Measurements from ENCODE around the gene TXK.
A peak's percentile ranks its signal among the peaks of the same experiment; 100 is the strongest.

The TXK gene

GRCh38 chr4:48137846-48138245 is 3.8 kb upstream of the TXK start:
- no peak for DNase-seq (ENCODE audit: low read depth in 2 of 2)

GRCh38 chr4:48133669-48134068 is 381 bp downstream of the TXK start:
- no peak for DNase-seq (ENCODE audit: low read depth in 2 of 2)

- no peak for DNase-seq (ENCODE audit: low read depth in 2 of 2)
Observed at GRCh38 chr4:48131736-48132135, 2.3 kb downstream of the TXK start.

GRCh38 chr4:48130100-48130499 is 4.0 kb downstream of the TXK start:
- no peak for DNase-seq (ENCODE audit: low read depth in 2 of 2)

GRCh38 chr4:48129307-48130014 is 4.6 kb downstream of the TXK start:
- DNase-seq (ENCODE audit: low read depth in 2 of 2): peak; percentile 13 to 39

- peak; percentile 72 to 78 for DNase-seq (ENCODE audit: low read depth in 2 of 2)
Observed at GRCh38 chr4:48127682-48128404, 6.2 kb downstream of the TXK start.

- DNase-seq (ENCODE audit: low read depth in 2 of 2): no peak
Observed at GRCh38 chr4:48127231-48127630, 6.8 kb downstream of the TXK start.

GRCh38 chr4:48126621-48127020 is 7.4 kb downstream of the TXK start:
- no peak for DNase-seq (ENCODE audit: low read depth in 2 of 2)

GRCh38 chr4:48124870-48125269 is 9.2 kb downstream of the TXK start:
- DNase-seq (ENCODE audit: low read depth in 2 of 2): no peak

GRCh38 chr4:48122756-48123155 is 11.3 kb downstream of the TXK start:
- DNase-seq (ENCODE audit: low read depth in 2 of 2): no peak

GRCh38 chr4:48121180-48121579 is 12.9 kb downstream of the TXK start:
- DNase-seq (ENCODE audit: low read depth in 2 of 2): no peak

GRCh38 chr4:48120132-48120531 is 13.9 kb downstream of the TXK start:
- DNase-seq (ENCODE audit: low read depth in 2 of 2): no peak

GRCh38 chr4:48119646-48120045 is 14.4 kb downstream of the TXK start:
- no peak for DNase-seq (ENCODE audit: low read depth in 2 of 2)

- DNase-seq (ENCODE audit: low read depth in 2 of 2): no peak
Observed at GRCh38 chr4:48118081-48118480, 16.0 kb downstream of the TXK start.

- no peak for DNase-seq (ENCODE audit: low read depth in 2 of 2)
Observed at GRCh38 chr4:48116582-48116981, 17.5 kb downstream of the TXK start.

GRCh38 chr4:48114412-48114811 is 19.6 kb downstream of the TXK start:
- no peak for DNase-seq (ENCODE audit: low read depth in 2 of 2)

- no peak for DNase-seq (ENCODE audit: low read depth in 2 of 2)
Observed at GRCh38 chr4:48112017-48112667, 21.9 kb downstream of the TXK start.

GRCh38 chr4:48110452-48110978 is 23.5 kb downstream of the TXK start:
- no peak for DNase-seq (ENCODE audit: low read depth in 2 of 2)

- no peak for DNase-seq (ENCODE audit: low read depth in 2 of 2)
Observed at GRCh38 chr4:48109413-48110263, 24.4 kb downstream of the TXK start.

- DNase-seq (ENCODE audit: low read depth in 2 of 2): no peak
Observed at GRCh38 chr4:48108309-48109073, 25.6 kb downstream of the TXK start.

GRCh38 chr4:48105230-48105629 is 28.8 kb downstream of the TXK start:
- DNase-seq (ENCODE audit: low read depth in 2 of 2): no peak

Measured in stimulated activated CD4-positive, alpha-beta T cell treated with anti-CD3 and anti-CD28 coated beads, Interleukin-15, amount 100 ng/mL, for 48 hours (primary cell).